Testis (tissue), 3 donors: Measurements from ENCODE around the gene DHRS3. TPM values are rescaled to one million over a fixed set of nuclear protein-coding genes. Genes with fewer than 3 reads are reported as not detected.

ENCODE experiments used
- DNase-seq: peaks from one replicate; pipeline ENCODE4 v3.0.0-alpha.2; 2019
- H3K27ac ChIP-seq, 2 donors: fragments of 200-600 bp; sonication (generic); one replicate each; pipeline ENCODE4 v1.5.1; 2019
- H3K27me3 ChIP-seq: fragments of 200-600 bp; sonication (generic); one replicate; pipeline ENCODE4 v1.5.1; 2019
- H3K36me3 ChIP-seq: fragments of 200-600 bp; sonication (generic); one replicate; pipeline ENCODE4 v1.5.1; 2017; ENCODE audit warnings: low read depth; ENCODE audit errors: missing control alignments
- H3K4me1 ChIP-seq: fragments of 200-600 bp; sonication (generic); one replicate; pipeline ENCODE4 v1.5.1; 2019
- H3K4me3 ChIP-seq, 2 donors: fragments of 200-600 bp; sonication (generic); one replicate each; pipeline ENCODE4 v1.5.1; 2017 to 2019
- H3K9me3 ChIP-seq: fragments of 200-600 bp; sonication (generic); one replicate; pipeline ENCODE4 v1.5.1; 2017
- POLR2A ChIP-seq: fragments of 450-650 bp; IDR thresholded peaks from one replicate; pipeline ENCODE4 v1.6.1; 2017; ENCODE audit warnings: antibody characterized with exemption, mild to moderate bottlenecking, moderate library complexity
- WGBS, 2 donors: methylation state at CpG; one replicate each; pipeline ENCODE4 v1.1.5; 2018; 5-methylcytosine and 5-hydroxymethylcytosine counted together
- intact Hi-C: fragments of 100-400 bp; cut with DNase I; formaldehyde crosslinking; loops from one replicate; pipeline ENCODE4 v1.15.1; 2023; ENCODE audit warnings: low total_unique reads
- polyA plus RNA-seq: library from polyadenylated mRNA; stranded (reverse); fragments of 350-450 nt; fragmentation: Illumina TruSeq; extraction: RNeasy Lipid Tissue Mini Kit (QIAGEN cat#74804); gene quantifications from one replicate; pipeline ENCODE4 v1.2.3, GENCODE V29; 2014; ENCODE audit warnings: low read depth, low replicate concordance; ENCODE audit not compliant: insufficient read depth
- total RNA-seq, 2 donors: library from RNA; depleted of rRNA; stranded (reverse); fragments of >200 nt; gene quantifications; one replicate each; pipeline ENCODE4 v1.2.3, GENCODE V29; 2016
- TF ChIP-seq, protein P1 (sequence below), 3 experiments: fragments of 450-650 bp in 2 of 3; fragments of 200-600 bp in 1 of 3; sonication (generic) in 1 of 3; IDR thresholded peaks; one replicate each; pipeline ENCODE4 v1.5.1; 2016 to 2019; ENCODE audit warnings: antibody characterized with exemption in 3 of 3, mild to moderate bottlenecking in 2 of 3, moderate library complexity in 1 of 3

The DHRS3 gene
- total and polyA plus RNA-seq, 3 donors from 2014 or later, result 27.1 to 38.7 (median 30.2) TPM

DNA sequence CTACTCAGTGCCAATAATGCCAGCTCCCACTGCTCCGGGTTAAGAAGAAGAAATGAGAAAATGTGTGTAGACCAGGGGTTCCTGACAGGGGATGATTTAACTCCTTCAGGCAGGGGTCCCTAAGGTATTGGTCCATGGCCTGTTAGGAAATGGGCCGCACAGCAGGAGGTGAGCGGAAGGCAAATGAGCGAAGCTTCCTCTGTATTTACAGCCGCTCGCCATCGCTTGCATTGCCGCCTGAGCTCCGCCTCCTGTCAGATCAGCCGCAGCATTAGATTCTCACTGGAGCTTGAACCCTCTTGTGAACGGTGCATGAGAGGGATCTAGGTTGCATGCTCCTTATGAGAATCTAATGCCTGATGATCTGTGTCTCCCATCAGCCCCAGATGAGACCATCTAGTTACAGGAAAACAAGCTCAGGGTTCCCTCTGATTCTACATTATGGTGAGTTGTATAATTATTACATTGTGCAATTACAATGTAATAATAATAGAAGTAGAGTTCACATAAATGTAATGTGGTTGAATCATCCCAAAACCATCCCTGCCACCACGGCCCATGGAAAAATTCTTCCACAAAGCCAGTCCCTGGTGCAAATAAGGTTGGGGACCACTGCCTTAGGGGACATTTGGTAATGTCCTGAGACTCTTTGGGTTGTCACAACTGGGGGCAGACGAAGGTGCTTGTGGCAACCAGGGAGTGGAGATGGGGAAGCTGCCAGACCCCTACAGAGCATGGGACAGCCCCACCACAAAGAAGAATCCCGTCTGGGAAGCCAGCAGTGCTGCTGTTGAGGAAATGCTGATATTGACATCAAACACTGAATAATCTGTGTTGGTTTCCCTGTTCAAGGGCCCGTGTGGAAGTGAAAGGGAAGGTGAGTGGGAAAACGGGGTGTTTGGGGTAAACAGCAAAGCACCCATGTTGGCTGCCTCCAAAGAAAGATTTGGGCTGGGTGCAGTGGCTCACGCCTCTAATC lies 60.8 kb downstream of the DHRS3 start:
- WGBS, 2 donors, result 88 to 93% methylated on average over 15 to 17 of the region's 17 CpGs
- H3K27ac ChIP-seq, result peak overlapping the region; percentile 79 to 87
- no peaks in the 10 kb centered on the region for H3K27me3 ChIP-seq
- H3K36me3 ChIP-seq, result no peaks in the 10 kb centered on the region
- H3K4me3 ChIP-seq, result no peak overlapping the region
- no peaks in the 10 kb centered on the region for H3K9me3 ChIP-seq
- H3K4me1 ChIP-seq, result peaks cover 25% of the 10 kb centered on the region
- TF ChIP-seq, protein P1, sequence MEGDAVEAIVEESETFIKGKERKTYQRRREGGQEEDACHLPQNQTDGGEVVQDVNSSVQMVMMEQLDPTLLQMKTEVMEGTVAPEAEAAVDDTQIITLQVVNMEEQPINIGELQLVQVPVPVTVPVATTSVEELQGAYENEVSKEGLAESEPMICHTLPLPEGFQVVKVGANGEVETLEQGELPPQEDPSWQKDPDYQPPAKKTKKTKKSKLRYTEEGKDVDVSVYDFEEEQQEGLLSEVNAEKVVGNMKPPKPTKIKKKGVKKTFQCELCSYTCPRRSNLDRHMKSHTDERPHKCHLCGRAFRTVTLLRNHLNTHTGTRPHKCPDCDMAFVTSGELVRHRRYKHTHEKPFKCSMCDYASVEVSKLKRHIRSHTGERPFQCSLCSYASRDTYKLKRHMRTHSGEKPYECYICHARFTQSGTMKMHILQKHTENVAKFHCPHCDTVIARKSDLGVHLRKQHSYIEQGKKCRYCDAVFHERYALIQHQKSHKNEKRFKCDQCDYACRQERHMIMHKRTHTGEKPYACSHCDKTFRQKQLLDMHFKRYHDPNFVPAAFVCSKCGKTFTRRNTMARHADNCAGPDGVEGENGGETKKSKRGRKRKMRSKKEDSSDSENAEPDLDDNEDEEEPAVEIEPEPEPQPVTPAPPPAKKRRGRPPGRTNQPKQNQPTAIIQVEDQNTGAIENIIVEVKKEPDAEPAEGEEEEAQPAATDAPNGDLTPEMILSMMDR (IDR thresholded peaks at IDR 0.05), result no peak
- TF ChIP-seq POLR2A, result no peak
- no peak for DNase-seq
- intact Hi-C loops, result no loop called here

GRCh38 chr1:12556368-12556930 lies 61.6 kb downstream of the DHRS3 start:
- Histone ChIP-seq H3K4me3 (no peak overlapping the region), H3K27ac (peak overlapping the region; percentile 79 to 87), H3K4me1 (peaks cover 25% of the 10 kb centered on the region), H3K27me3 (no peaks in the 10 kb centered on the region), H3K9me3 (no peaks in the 10 kb centered on the region), H3K36me3 (no peaks in the 10 kb centered on the region)
- TF ChIP-seq, protein P1 (IDR thresholded peaks at IDR 0.05), result no peak
- no peak for TF ChIP-seq POLR2A
- DNase-seq, result peak; percentile 82
- intact Hi-C loops, result no loop called here
- whole genome bisulfite sequencing, 2 donors, result 23 to 28% methylated on average over 8 to 9 of the region's 9 CpGs

DNA sequence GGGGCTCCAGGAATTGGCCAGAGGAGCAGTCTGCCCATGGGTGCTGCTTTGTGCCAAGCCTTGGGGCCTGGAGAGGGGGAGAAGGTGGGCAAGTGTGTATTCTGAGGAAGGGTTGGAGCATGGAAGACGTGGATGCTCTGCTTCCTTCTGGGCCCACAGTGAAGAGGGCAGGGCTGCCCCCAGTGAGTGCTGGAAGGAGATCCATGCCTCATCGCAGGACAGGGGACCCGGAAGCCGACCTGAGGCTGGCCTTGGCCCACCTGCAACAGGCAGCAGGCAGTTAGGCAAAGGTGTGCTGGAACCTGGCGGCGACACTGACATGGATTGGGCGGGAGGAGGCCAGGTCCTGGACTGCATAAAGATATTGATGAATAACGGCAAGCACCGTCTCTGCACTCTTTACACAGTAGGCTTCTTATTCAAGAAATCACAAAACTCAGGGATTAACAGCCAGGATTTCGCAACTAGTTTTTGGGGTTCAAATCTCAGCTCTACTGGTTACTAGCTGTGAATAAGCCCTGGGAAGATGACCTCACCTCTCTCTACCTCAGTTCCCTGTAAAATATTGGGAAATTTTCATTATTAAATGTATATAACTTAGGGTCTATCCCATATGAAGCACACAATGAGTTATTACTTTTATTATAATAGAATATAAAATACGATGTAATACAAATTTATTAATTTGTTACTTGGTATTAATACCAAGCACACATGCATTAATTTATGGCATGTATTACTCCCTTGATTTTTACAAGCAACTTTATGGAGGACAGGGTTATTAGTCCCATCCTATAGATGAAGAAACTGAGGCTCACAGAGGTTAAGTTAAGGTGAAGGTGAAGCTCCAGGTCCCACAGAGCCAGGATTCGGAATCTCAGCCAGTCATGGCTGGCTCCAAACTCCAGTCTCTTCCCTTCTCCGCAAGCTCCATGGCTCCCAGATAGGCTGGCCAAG lies 62.3 kb downstream of the DHRS3 start:
- intact Hi-C loops, result no loop called here
- WGBS, 2 donors, result 77 to 90% methylated on average over 13 of the region's 13 CpGs
- H3K9me3 ChIP-seq, result no peaks in the 10 kb centered on the region
- no peak for TF ChIP-seq POLR2A
- TF ChIP-seq, protein P1 (IDR thresholded peaks at IDR 0.05), result no peak
- H3K36me3 ChIP-seq, result no peaks in the 10 kb centered on the region
- DNase-seq, result no peak
- peak overlapping the region; percentile 79 to 87 for H3K27ac ChIP-seq
- no peaks in the 10 kb centered on the region for H3K27me3 ChIP-seq
- no peak overlapping the region for H3K4me3 ChIP-seq
- peaks cover 25% of the 10 kb centered on the region for H3K4me1 ChIP-seq

GRCh38 chr1:12554521-12555305 lies 63.3 kb downstream of the DHRS3 start:
- no peak overlapping the region for H3K4me3 ChIP-seq
- no peaks in the 10 kb centered on the region for H3K9me3 ChIP-seq
- peaks cover 25% of the 10 kb centered on the region for H3K4me1 ChIP-seq
- TF ChIP-seq, protein P1 (IDR thresholded peaks at IDR 0.05), result no peak
- no peak for TF ChIP-seq POLR2A
- H3K27me3 ChIP-seq, result no peaks in the 10 kb centered on the region
- H3K27ac ChIP-seq, result peak overlapping the region; percentile 79 to 87
- H3K36me3 ChIP-seq, result no peaks in the 10 kb centered on the region
- intact Hi-C loops, result no loop called here
- 77 to 85% methylated on average over 14 to 18 of the region's 18 CpGs for WGBS, 2 donors
- peak; percentile 51 for DNase-seq
